ENCODE data around the gene ZNF260.
"Not testable (repeated sequence)": the region's sequence is repeated elsewhere in the genome, so short reads cannot be mapped to it uniquely, and the experiment has no call there.

The ZNF260 gene

GRCh38 chr19:36528194-36528920, at the start of gene ZNF260:
ZNF260 (minus strand) TSS chr19:36528271; CDS start chr19:36515238, 13,033 bp downstream.
- DNase-seq (ENCODE audit: low read depth, low spot score): peak; percentile 87

DNA sequence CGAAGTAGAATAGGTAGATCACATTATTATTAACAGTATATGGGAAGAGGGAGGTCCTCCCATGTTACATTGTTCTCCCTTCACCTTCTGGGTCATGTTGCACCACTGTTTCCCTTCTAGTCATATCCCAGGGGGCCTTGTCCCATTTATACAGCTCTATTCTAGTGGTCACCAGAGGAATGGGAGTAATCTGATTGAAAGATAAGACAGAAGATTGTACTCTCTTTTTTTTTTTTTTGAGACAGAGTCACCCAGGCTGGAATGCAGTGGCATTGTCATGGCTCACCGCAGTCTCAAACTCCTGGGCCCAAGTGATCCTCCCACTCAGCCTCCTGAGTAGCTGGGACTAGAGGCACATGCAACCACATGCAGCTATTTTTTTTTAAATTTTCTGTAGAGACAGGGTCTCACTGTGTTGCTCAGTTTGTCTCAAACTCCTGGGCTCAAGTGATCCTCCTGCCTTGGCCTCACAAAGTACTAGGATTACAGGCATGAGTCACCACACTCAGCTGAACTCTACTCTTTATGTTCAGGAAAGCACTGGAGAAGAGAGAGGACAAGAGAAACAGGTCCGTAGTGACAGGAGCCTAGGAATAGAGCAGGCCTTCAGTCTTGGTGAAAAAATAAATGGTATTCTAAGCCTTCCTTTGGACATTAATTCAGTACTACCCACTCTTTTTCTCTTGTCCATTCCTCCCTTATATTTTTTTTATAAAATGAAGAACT, 49.4 kb upstream of the ZNF260 start:
- no peak for DNase-seq (ENCODE audit: low read depth, low spot score)

GRCh38 chr19:36574741-36575140, 46.7 kb upstream of the ZNF260 start:
- DNase-seq (ENCODE audit: low read depth, low spot score): no peak

- no peak for DNase-seq (ENCODE audit: low read depth, low spot score)
Measured at GRCh38 chr19:36573895-36574720, 46.0 kb upstream of the ZNF260 start.

DNA sequence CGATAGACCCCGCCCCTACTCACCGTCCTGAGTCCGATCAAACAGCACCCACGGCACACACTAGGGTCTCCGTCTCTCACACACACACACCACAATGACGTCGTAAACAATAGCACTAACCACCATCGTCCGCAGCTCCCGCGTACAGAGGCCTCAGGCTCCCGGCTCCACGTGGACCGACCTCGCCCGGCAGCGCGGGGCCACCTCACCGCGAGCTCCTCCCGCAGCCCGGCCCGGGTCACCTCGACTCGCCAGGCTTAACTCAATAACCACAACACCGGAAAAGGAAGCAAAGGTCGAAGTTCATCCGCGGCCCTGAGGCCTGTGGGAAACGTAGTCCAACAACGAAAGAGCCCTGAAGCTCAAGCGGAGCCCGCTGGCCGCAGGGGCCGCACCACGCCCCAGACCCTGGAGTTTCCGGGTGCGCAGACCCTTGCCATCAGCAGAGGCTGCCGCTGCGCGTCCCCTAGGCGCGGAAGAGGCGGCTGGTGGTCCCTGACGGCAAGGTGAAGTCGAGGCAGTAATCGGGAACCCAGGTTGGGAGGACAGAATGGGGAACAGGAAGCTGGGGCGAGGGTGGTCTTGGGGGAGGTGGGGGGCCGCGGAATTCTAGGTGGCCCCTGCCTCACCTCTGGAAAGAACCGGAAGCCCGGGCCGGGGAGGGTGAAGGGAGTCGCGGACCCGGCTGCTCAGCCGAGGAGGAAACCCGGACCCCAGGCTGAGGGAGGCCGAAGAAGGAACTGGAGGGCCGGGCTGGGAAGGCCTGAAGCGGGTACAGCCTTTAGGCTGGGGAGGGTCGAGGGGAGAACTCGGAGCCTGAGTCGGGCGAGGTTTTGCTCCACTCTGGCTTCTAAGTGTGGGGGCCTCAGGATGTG, 45.2 kb upstream of the ZNF260 start, which contains the start of gene ZNF529:
TSS of gene ZNF529 (minus strand) at position 273 of the 875 bp plus-strand sequence. CDS start 946 bp downstream, outside the sequence.
- peak; percentile 80 for DNase-seq (ENCODE audit: low read depth, low spot score)

DNA sequence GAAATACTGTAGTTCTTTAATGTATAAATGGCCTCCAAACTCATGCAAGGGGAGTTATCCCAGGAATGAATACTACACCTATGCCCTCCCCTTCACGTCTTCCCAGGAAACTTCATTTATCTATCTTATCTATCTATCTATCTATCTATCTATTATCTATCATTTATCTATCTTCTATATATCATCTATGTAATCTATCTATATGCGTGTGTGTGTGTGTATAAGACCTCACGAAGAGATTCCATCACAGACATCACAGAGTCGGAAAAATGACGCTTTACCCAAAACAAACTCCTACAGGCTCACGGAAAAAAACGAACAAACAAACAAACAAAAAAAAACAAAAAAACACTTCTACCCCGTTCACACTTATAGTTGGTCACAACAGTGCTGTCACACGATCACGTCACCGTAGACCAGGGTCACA, 44.5 kb upstream of the ZNF260 start:
- DNase-seq (ENCODE audit: low read depth, low spot score): no peak

DNA sequence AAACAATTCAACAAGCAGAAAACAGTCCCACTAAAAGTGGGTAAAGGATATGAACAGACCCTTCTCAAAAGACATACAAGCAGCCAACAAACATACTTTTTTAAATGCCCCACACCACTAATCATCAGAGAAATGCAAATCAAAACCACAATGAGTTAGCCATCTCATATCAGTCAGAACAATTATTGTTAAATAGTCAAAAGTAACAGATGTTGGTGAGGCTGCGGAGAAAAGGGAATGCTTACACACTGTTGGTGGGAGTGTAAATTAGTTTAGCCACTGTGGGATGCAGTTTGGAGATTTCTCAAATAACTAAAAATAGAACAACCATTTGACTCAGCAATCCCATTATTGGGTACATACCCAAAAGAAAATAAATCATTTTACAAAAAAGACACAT, 36.3 kb upstream of the ZNF260 start:
- DNase-seq (ENCODE audit: low read depth, low spot score): no peak

- DNase-seq (ENCODE audit: low read depth, low spot score): no peak
Measured at GRCh38 chr19:36547001-36547732, 19.1 kb upstream of the ZNF260 start.

- peak; percentile 0 for DNase-seq (ENCODE audit: low read depth, low spot score)
Measured at GRCh38 chr19:36528921-36529518, 949 bp upstream of the ZNF260 start.

GRCh38 chr19:36527873-36528193, 238 bp downstream of the ZNF260 start:
- DNase-seq (ENCODE audit: low read depth, low spot score): no peak

DNA sequence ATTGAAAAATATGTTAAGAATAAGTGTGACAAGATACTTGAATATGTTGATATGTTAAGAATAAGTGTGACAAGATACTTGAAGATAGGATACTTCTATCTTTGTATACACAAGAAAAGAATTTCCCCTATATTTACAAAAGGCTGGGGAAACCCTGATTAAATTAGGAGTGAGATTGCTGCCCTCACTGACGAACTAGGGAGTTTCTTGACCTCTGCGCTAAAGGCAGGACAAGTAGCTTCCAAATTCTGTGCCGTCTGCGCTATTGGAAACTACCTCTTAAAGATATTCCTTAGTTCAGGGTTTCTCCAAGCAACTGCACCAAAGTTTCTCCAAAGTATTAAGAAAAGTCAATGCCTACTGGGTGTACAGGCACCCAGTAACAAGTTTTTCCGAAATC, 730 bp downstream of the ZNF260 start:
- no peak for DNase-seq (ENCODE audit: low read depth, low spot score)

GRCh38 chr19:36526581-36526980, 1.5 kb downstream of the ZNF260 start:
- DNase-seq (ENCODE audit: low read depth, low spot score): no peak

DNA sequence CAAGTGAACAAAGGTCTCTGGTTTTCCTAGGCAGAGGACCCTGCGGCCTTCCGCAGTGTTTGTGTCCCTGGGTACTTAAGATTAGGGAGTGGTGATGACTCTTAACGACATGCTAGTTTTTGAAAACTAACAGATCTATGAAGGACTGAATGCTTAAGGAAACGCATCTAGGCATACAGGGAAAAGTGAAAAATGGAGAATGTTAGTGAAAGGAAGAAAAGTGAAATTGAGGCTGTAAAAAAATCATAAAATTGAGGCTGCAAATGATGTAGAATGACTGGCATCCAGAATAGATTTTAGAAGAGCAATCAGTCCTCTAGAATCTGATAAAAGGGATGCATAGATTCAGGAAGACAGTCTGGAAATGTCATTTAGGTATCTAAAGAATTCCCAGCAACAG, 3.5 kb downstream of the ZNF260 start:
- no peak for DNase-seq (ENCODE audit: low read depth, low spot score)

GRCh38 chr19:36514012-36514612, 14.0 kb downstream of the ZNF260 start:
- no peak for DNase-seq (ENCODE audit: low read depth, low spot score)

- no peak for DNase-seq (ENCODE audit: low read depth, low spot score)
Measured at GRCh38 chr19:36508325-36508724, 19.7 kb downstream of the ZNF260 start.

DNA sequence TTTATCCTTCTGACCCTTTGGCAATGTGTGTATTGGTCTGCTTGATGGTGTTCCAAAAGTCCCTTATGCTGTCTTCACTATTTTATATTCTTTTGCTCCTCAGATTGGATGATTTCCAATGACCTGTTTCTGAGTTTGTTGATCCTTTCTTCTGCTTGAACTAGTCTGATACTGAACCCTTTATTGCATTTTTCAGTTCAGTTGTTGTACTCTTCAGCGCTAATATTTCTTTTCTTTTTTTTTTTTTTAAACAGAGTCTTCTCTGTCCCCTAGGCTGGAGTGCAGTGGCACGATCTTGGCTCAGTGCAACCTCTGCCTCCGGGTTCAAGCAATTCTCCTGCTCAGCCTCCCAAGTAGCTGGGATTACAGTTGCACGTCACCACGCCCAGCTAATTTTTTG, 26.1 kb downstream of the ZNF260 start:
- no peak for DNase-seq (ENCODE audit: low read depth, low spot score)

DNA sequence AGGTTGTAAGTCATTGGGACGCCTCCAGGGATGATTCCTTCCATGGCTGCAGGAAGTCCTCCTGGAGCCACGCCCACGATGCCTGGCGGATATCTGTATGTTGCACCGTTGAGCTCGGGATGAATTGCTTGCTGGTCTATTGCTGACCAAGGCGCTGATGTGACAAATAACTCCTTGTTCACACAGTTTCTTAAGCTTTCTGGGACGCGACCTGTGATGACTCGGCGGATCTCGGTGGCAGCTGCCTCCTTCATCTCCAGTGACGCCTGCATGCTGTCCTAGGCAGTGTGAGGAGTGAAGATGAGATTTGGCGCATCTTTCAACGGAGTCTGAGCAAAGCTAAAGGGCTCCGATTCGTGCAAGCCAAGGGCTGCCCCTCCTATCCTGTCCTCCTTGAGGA, 31.1 kb downstream of the ZNF260 start:
- DNase-seq (ENCODE audit: low read depth, low spot score): no peak

GRCh38 chr19:36492689-36493453, 35.2 kb downstream of the ZNF260 start:
- not testable (repeated sequence) for DNase-seq (ENCODE audit: low read depth, low spot score)

DNA sequence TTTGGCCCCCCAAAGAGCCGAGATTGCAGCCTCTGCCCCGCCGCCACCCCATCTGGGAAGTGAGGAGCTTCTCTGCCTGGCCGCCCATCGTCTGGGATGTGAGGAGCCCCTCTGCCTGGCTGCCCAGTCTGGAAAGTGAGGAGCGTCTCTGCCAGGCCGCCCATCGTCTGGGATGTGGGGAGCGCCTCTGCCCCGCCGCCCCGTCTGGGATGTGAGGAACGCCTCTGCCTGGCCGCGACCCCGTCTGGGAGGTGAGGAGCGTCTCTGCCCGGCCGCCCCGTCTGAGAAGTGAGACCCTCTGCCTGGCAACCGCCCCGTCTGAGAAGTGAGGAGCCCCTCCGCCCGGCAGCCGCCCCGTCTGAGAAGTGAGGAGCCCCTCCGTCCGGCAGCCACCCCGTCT, 37.2 kb downstream of the ZNF260 start:
- DNase-seq (ENCODE audit: low read depth, low spot score): not testable (repeated sequence)

All from activated CD4-positive, CD25-positive, alpha-beta regulatory T cell treated with anti-CD3 and anti-CD28 coated beads, Interleukin-2, amount 50 U/mL, for 16 hours (primary cell).